Retinal pigment epithelial cell (primary cell): ENCODE data around the gene RFNG.

Experiments used
- DNase-seq: peaks from one replicate; pipeline ENCODE4 v3.0.0-alpha.2; 2010; ENCODE audit warnings: low read depth
- H3K4me3 ChIP-seq: 2 replicates; pipeline ENCODE4 v1.5.1; 2011; ENCODE audit warnings: mild to moderate bottlenecking, low read length, control low read depth, moderate library complexity
- CTCF ChIP-seq: conservative IDR thresholded peaks from 2 replicates; pipeline ENCODE4 v1.5.1; 2011; ENCODE audit warnings: low read depth, low read length, control low read depth, inconsistent platforms

RFNG gene

GRCh38 chr17:82018989-82019689, 32.5 kb downstream of the RFNG start:
- H3K4me3 ChIP-seq, result no peak overlapping the region
- DNase-seq, result no peak

GRCh38 chr17:82018152-82018988, 33.2 kb downstream of the RFNG start:
- TF ChIP-seq CTCF, result no peak
- no peak overlapping the region for H3K4me3 ChIP-seq
- no peak for DNase-seq

More at GRCh38 chr17:82018989-82019689, 32.5 kb downstream of the RFNG start:
- no peak for TF ChIP-seq CTCF

- no peak overlapping the region for H3K4me3 ChIP-seq
- no peak for DNase-seq
- TF ChIP-seq CTCF, result no peak
Measured at GRCh38 chr17:82017612-82018151, 33.9 kb downstream of the RFNG start.

GRCh38 chr17:82016875-82017459, 34.6 kb downstream of the RFNG start:
- TF ChIP-seq CTCF, result no peak
- no peak overlapping the region for H3K4me3 ChIP-seq
- no peak for DNase-seq

GRCh38 chr17:82016061-82016874, 35.3 kb downstream of the RFNG start:
- DNase-seq, result no peak
- TF ChIP-seq CTCF, result no peak
- no peak overlapping the region for H3K4me3 ChIP-seq

GRCh38 chr17:82015311-82015971, 36.2 kb downstream of the RFNG start:
- no peak for TF ChIP-seq CTCF
- no peak overlapping the region for H3K4me3 ChIP-seq
- DNase-seq, result no peak
